Lower lobe of right lung (tissue), 2 donors: ENCODE data around the gene DBN1. TPM values are rescaled to one million over a fixed set of nuclear protein-coding genes. Genes with fewer than 3 reads are reported as not detected.

ENCODE experiments used
- ATAC-seq, 2 donors: fragments of 200-7000 bp; cut with Tn5 transposase; one replicate each; pipeline ENCODE4 v1.9.1; 2020 to 2022; ENCODE audit warnings: mild to moderate bottlenecking in 2 of 2, moderate library complexity in 2 of 2
- DNase-seq: peaks from one replicate; pipeline ENCODE4 v3.0.0-alpha.2; 2020
- H3K27ac ChIP-seq: fragments of 200-600 bp; one replicate; pipeline ENCODE4 v1.8.0; 2022
- H3K27me3 ChIP-seq: fragments of 200-600 bp; one replicate; pipeline ENCODE4 v1.8.0; 2022; ENCODE audit warnings: low read depth
- H3K36me3 ChIP-seq: fragments of 200-600 bp; one replicate; pipeline ENCODE4 v1.8.0; 2022; ENCODE audit warnings: mild to moderate bottlenecking
- H3K4me1 ChIP-seq: fragments of 200-600 bp; one replicate; pipeline ENCODE4 v1.8.0; 2022
- H3K4me3 ChIP-seq: fragments of 200-600 bp; one replicate; pipeline ENCODE4 v1.8.0; 2022; ENCODE audit warnings: mild to moderate bottlenecking
- H3K9me3 ChIP-seq: fragments of 200-600 bp; one replicate; pipeline ENCODE4 v1.8.0; 2022
- intact Hi-C: fragments of 100-400 bp; cut with DNase I; formaldehyde crosslinking; loops from one replicate; pipeline ENCODE4 v1.11.0; 2022
- long read RNA-seq: library from polyadenylated mRNA; unstranded; transcript quantifications from one replicate; pipeline ENCODE4 v2.0.0, GENCODE V29; 2021
- total RNA-seq: library from RNA; stranded (reverse); fragmentation: NEBNext Ultra II Directional; extraction: Animal tissue kit (Norgen Biotek cat#: 25700); gene quantifications from one replicate; pipeline ENCODE4 v1.2.1, GENCODE V29; 2021
- TF ChIP-seq, protein P1 (sequence below): fragments of 200-600 bp; IDR thresholded peaks from one replicate; pipeline ENCODE4 v1.8.0; 2022; ENCODE audit warnings: antibody characterized with exemption, mild to moderate bottlenecking
- donor health status: DM: no; HTN: yes; CAD: no; lungs with severe emphysema.

Gene DBN1
- 23.1 TPM for total RNA-seq
- long read RNA-seq, transcript DBN1-202 (14 exons, 2,995 nt): major isoform, 65 of 84 reads
- long read RNA-seq, partial matches to known transcripts: 12 of 84 reads
- long read RNA-seq, other reads (novel, unspliced or antisense): 6 of 84 reads

DNA sequence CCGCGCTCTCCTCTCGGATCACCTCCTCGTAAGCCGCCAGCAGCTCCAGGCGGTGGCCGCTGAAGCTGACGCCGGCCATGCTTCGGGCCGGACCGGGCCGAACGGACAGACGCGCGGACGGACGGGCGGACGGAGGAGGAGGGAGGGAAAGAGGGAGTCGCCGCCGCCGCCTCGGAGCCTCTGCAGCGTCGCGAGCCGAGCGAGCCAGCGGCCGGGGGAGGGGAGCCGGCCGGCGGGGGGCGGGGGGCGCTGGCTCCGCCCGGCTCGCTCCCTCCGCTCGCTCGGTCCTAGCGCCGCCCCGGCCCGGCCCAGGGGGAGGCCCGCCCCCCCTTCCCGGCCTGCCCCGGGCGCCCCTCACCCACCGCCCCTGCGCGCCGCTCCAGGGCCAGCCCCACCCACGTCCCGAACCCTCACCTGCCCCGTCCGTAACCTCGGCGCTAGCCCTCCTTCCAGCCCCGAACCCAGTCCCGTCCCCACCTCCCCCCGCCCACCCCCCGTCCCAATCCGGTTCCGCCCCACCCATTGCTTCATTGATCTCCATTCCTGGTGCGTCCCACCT is at the start of gene DBN1:
DBN1 (minus strand) TSS at position 192 of the 559 bp plus-strand sequence; CDS start at position 79, 113 bp downstream.
- Histone ChIP-seq H3K27me3 (peaks cover 11% of the 10 kb centered on the region), H3K4me1 (peaks cover 21% of the 10 kb centered on the region), H3K4me3 (peak within 1 kb of the TSS; percentile 69), H3K27ac (peak within 1 kb of the TSS; percentile 69), H3K9me3 (no peaks in the 10 kb centered on the region), H3K36me3 (no peaks in the 10 kb centered on the region)
- intact Hi-C loops: no loop called here
- peak; percentile 65 to 80 for ATAC-seq
- DNase-seq: no peak
- TF ChIP-seq, protein P1, sequence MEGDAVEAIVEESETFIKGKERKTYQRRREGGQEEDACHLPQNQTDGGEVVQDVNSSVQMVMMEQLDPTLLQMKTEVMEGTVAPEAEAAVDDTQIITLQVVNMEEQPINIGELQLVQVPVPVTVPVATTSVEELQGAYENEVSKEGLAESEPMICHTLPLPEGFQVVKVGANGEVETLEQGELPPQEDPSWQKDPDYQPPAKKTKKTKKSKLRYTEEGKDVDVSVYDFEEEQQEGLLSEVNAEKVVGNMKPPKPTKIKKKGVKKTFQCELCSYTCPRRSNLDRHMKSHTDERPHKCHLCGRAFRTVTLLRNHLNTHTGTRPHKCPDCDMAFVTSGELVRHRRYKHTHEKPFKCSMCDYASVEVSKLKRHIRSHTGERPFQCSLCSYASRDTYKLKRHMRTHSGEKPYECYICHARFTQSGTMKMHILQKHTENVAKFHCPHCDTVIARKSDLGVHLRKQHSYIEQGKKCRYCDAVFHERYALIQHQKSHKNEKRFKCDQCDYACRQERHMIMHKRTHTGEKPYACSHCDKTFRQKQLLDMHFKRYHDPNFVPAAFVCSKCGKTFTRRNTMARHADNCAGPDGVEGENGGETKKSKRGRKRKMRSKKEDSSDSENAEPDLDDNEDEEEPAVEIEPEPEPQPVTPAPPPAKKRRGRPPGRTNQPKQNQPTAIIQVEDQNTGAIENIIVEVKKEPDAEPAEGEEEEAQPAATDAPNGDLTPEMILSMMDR: no peak

DNA sequence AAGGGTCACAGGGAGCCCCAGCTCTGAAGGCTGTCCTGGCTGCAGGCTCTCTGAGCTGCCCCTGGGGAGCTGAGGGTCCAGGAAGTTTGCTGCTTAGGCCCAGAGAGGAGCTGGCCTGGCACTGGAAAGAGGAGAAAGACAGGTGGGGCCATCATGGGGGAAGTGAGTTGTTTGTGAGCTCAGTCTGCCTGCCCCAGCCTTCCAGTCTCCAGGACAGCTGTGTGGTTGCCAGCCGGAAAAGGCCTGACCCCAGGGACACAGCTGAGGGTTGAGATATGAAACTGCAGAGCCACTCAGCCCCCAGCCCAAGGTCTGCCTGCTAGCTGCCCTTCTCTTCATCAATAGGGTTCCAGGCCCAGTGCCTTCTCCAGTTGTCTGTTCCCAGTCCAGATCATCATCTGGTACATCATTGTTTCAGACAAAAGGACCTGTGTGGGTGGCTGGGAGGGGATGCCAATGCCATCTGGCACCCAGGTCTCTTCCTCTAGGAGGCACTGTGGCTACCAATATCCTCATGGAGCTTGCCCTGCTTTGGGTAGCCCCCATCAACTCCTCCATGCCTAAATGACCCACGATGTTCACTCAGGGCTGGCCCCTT is 47.6 kb upstream of the DBN1 start:
- intact Hi-C loops: no loop called here
- DNase-seq (no peak), ATAC-seq (no peak)
- TF ChIP-seq, protein P1: no peak
- Histone ChIP-seq H3K9me3 (no peaks in the 10 kb centered on the region), H3K4me3 (no peak overlapping the region), H3K27ac (no peak overlapping the region), H3K36me3 (peaks cover 62% of the 10 kb centered on the region), H3K4me1 (peaks cover 3% of the 10 kb centered on the region), H3K27me3 (no peaks in the 10 kb centered on the region)

DNA sequence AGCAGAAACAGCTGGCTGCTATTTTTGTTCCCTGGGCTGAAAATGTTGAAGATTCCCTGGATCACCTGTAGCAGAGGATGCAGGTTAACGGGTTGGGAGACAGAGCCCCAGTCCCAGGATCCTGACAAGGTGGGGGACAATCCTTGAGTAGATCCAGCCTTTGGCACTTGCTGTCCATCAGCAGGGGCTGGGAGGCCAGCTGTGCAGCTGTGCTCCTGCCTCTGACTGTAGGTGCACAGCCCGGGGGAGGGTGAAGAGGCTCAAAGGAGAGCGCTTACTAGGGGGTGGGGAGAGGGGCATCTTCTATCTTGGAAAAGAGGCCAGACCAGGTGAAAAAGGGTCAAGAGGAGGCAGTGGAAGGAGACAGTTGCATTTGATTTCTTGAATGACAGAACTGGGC is 46.8 kb upstream of the DBN1 start:
- Histone ChIP-seq H3K36me3 (peaks cover 59% of the 10 kb centered on the region), H3K27ac (no peak overlapping the region), H3K9me3 (no peaks in the 10 kb centered on the region), H3K4me3 (no peak overlapping the region), H3K27me3 (no peaks in the 10 kb centered on the region), H3K4me1 (peaks cover 10% of the 10 kb centered on the region)
- intact Hi-C loops: no loop called here
- TF ChIP-seq, protein P1: no peak
- ATAC-seq (no peak), DNase-seq (no peak)

DNA sequence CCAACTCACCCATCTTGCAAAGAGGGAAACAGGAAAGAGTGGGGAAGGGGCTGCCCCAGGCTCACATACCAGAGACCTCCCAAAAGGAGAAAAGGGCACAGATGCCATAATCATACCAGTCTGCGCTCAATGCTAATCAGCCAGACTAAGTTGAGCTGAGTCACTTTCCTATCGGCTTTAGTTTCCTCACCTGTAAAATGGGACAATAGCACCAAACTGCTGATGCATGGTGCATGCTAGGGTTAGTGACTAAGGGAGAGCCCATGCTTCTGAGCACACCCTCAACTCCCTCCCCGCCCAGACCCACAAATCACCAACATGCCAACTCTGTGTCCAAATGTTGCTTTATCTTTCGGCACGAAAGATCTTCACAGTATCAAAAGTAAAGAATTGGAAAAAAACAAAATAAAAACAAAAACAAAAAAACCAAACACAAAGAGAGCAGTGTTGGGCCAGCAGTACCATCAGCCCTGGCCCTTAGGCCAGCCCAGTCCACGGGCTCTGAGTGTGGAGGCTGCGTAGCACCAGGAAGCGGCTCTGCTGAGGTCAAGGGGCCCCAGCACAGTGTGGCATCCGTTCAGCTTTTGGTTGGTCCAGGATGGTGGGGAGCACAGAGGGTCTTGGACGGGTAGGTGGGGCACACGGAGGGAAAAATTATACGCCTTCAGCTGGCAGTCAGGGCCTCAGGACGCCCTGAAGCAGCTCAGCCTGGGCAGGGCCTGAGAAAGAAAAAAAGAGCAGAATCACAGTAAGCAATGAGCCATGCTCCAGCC is 46.2 kb upstream of the DBN1 start:
- Histone ChIP-seq H3K36me3 (peaks cover 59% of the 10 kb centered on the region), H3K4me1 (peaks cover 11% of the 10 kb centered on the region), H3K9me3 (no peaks in the 10 kb centered on the region), H3K4me3 (no peak overlapping the region), H3K27me3 (no peaks in the 10 kb centered on the region), H3K27ac (no peak overlapping the region)
- TF ChIP-seq, protein P1: no peak
- ATAC-seq: no peak
- intact Hi-C loops: no loop called here
- no peak for DNase-seq

DNA sequence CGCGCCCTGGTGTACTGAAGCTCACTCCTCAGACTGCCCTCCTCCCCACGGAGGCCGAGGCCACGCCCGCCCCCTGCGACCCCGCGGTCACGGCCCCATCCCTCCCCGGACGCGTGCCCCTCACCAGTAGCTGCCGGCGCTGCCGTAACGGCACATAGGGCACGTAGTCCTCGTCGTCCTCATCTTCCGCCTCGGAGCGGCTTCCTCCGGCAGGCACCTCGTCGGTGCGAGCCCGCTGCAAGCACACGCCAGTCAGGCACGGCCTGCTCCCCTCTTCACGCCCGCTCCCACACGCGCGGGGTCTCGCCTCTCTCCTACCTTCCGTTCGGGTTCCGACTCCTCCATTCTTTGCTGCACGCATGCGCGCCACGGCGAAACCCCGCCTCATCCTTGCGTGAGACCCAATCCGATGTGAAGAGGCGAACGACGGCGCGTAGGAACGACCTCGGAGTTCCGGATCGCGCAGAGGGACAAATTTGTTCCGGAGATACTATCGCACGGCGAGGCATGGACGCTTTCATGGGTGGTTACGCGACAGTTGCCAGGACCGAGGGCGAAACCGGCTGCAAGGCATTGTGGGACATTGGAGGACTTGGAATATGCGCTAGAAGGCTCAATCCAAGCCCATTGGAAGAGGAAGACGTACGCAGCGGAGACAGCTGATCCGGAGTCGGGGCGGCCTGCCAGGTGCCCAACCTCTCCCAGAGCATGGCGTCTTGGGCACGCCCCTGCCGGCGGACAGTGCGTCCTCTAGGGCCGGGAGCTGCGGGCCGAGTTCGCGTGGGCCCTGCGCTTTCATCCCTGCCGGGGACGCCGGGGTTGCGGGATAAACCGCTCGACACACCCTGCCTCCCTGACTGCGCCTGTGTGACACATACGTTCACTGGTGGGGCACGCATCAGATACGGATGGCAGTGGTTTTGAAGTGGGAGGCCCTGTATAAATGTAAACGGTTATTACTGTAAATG is 43.5 kb upstream of the DBN1 start, which contains the start of gene DDX41:
DDX41 (minus strand) TSS at position 361 of the 968 bp plus-strand sequence; CDS start at position 345, 16 bp downstream.
- ATAC-seq: peak; percentile 96
- peaks cover 69% of the 10 kb centered on the region for H3K36me3 ChIP-seq
- H3K9me3 ChIP-seq: no peaks in the 10 kb centered on the region
- intact Hi-C loops: no loop called here
- no peaks in the 10 kb centered on the region for H3K27me3 ChIP-seq
- H3K27ac ChIP-seq: peak within 1 kb of the TSS; percentile 88
- TF ChIP-seq, protein P1: peak; percentile 9
- H3K4me1 ChIP-seq: peaks cover 11% of the 10 kb centered on the region
- H3K4me3 ChIP-seq: peak within 1 kb of the TSS; percentile 93
- peak; percentile 98 for DNase-seq
